Endothelial cell of umbilical vein (primary cell): ENCODE measurements around the gene KDM5B. TPM values are rescaled to one million over a fixed set of nuclear protein-coding genes. Genes with fewer than 3 reads are reported as not detected.

ENCODE experiments used
- BruUV-seq: library from RNA; stranded (reverse); fragments of 400-500 nt; replicated peaks from 2 replicates; lab custom pipeline; 2021; lab: Mats Ljungman, UMichigan
- CTCF ChIA-PET: fragments of 300-600, 350-600 bp; sonication (Branson Sonifier 250); formaldehyde crosslinking; loops from one replicate; lab custom pipeline; 2021; ENCODE audit warnings: antibody characterized with exemption, inconsistent platforms; lab: Charles Lee
- POLR2A ChIA-PET: fragments of 300-600, 350-600 bp; sonication (Branson Sonifier 250); formaldehyde crosslinking; loops from one replicate; lab custom pipeline; 2021; ENCODE audit warnings: antibody characterized with exemption, inconsistent platforms; lab: Charles Lee
- DNase-seq: peaks from one replicate; pipeline ENCODE4 v3.0.0-alpha.2; 2011; ENCODE audit warnings: low read depth, low spot score
- FAIRE-seq: peaks from 2 replicates; lab custom pipeline; 2011; peaks lifted over from hg19 to GRCh38; lab: Jason Lieb, UNC
- H2AFZ ChIP-seq: 2 replicates; pipeline ENCODE4 v1.6.0; 2012; ENCODE audit warnings: low read depth, low read length, control low read depth, inconsistent platforms
- H3K27ac ChIP-seq: 2 replicates; pipeline ENCODE4 v1.5.1; 2011; ENCODE audit warnings: low read depth, mild to moderate bottlenecking, control low read depth, low read length, moderate library complexity; ENCODE audit not compliant: insufficient read depth
- H3K27me3 ChIP-seq, 2 experiments: 2 replicates each; pipeline versions ENCODE4 v1.6.0 to v1.6.1; 2011; ENCODE audit warnings: low read length in 2 of 2, mixed read lengths in 1 of 2; ENCODE audit not compliant: control insufficient read depth in 2 of 2, insufficient read depth in 2 of 2
- H3K36me3 ChIP-seq, 2 experiments: 2 replicates in 1 of 2; 3 replicates in 1 of 2; pipeline ENCODE4 v1.5.1; 2011; ENCODE audit warnings: low read length in 2 of 2, mild to moderate bottlenecking in 1 of 2, moderate library complexity in 1 of 2; ENCODE audit not compliant: control insufficient read depth in 2 of 2, insufficient read depth in 2 of 2; ENCODE audit errors: extremely low read depth in 1 of 2
- H3K4me1 ChIP-seq: 3 replicates; pipeline ENCODE4 v1.5.1; 2011; ENCODE audit warnings: mild to moderate bottlenecking, low read length; ENCODE audit not compliant: control insufficient read depth, insufficient read depth; ENCODE audit errors: extremely low read depth
- H3K4me2 ChIP-seq: 2 replicates; pipeline ENCODE4 v1.6.1; 2011; ENCODE audit warnings: low read length, control low read depth, mixed read lengths; ENCODE audit not compliant: insufficient read depth
- H3K4me3 ChIP-seq, 3 experiments: fragments of 200-600 bp in 1 of 3; sonication (generic), shearing (Covaris generic) in 1 of 3; replicated peaks in 1 of 3; 2 replicates each; pipeline ENCODE4 v1.5.1; 2011 to 2016; ENCODE audit warnings: control low read depth in 3 of 3, low read length in 3 of 3, mild to moderate bottlenecking in 2 of 3, inconsistent platforms in 1 of 3, low read depth in 1 of 3, moderate library complexity in 1 of 3; ENCODE audit not compliant: insufficient read depth in 1 of 3
- H3K79me2 ChIP-seq: 2 replicates; pipeline ENCODE4 v1.6.0; 2012; ENCODE audit warnings: low read length, inconsistent platforms; ENCODE audit not compliant: control insufficient read depth, insufficient read depth
- H3K9ac ChIP-seq: replicated peaks from 2 replicates; pipeline ENCODE3; 2011; ENCODE audit warnings: low read length, control low read depth; ENCODE audit not compliant: insufficient read depth; ENCODE audit errors: extremely low read depth
- H3K9me1 ChIP-seq: replicated peaks from 3 replicates; pipeline ENCODE4 v1.6.0; 2011; ENCODE audit warnings: mild to moderate bottlenecking, low read length; ENCODE audit not compliant: control insufficient read depth, insufficient read depth; ENCODE audit errors: extremely low read depth
- H3K9me3 ChIP-seq: replicated peaks from 2 replicates; pipeline ENCODE4 v1.5.1; 2012; ENCODE audit warnings: low read length, inconsistent platforms; ENCODE audit not compliant: control insufficient read depth, insufficient read depth
- H4K20me1 ChIP-seq: replicated peaks from 2 replicates; pipeline ENCODE3; 2011; ENCODE audit warnings: mild to moderate bottlenecking, low read length; ENCODE audit not compliant: control insufficient read depth, insufficient read depth; ENCODE audit errors: extremely low read depth
- EZH2 ChIP-seq: IDR thresholded peaks from 2 replicates; pipeline ENCODE4 v1.6.1; 2012; ENCODE audit warnings: borderline replicate concordance, low read depth, mild to moderate bottlenecking, moderate library complexity, low read length, inconsistent platforms; ENCODE audit not compliant: severe bottlenecking
- FOS ChIP-seq: IDR thresholded peaks from 2 replicates; pipeline ENCODE4 v1.6.1; 2011; ENCODE audit warnings: mild to moderate bottlenecking, low read length, moderate library complexity, borderline replicate concordance; ENCODE audit not compliant: insufficient read depth
- GATA2 ChIP-seq: IDR thresholded peaks from 2 replicates; pipeline ENCODE4 v1.7.0; 2011; ENCODE audit warnings: low read depth, mild to moderate bottlenecking, moderate library complexity, mixed read lengths, low read length; ENCODE audit not compliant: insufficient read length, insufficient read depth
- JUN ChIP-seq: IDR thresholded peaks from 2 replicates; pipeline ENCODE4 v1.6.1; 2011; ENCODE audit warnings: borderline replicate concordance, low read depth; ENCODE audit not compliant: insufficient read length, insufficient read depth
- MYC ChIP-seq: IDR thresholded peaks from one replicate; pipeline ENCODE4 v1.6.1; 2011; ENCODE audit warnings: mild to moderate bottlenecking, low read depth, low read length
- POLR2A ChIP-seq: IDR thresholded peaks from 2 replicates; pipeline ENCODE4 v1.6.1; 2012; ENCODE audit warnings: low read depth, mild to moderate bottlenecking, control low read depth, low read length
- POLR2AphosphoS5 ChIP-seq: IDR thresholded peaks from 2 replicates; pipeline ENCODE4 v1.6.1; 2012; ENCODE audit warnings: low read depth, mild to moderate bottlenecking, control low read depth, low read length, moderate library complexity; ENCODE audit not compliant: insufficient read depth
- dilution Hi-C: fragments of 300-500 bp; cut with MboI; formaldehyde crosslinking; loops from one replicate; pipeline ENCODE4 v1.15.0; 2019; ENCODE audit warnings: low sequenced_read_pairs; ENCODE audit not compliant: extremely low pct_ligation_motif_present
- intact Hi-C: fragments of 100-400 bp; cut with micrococcal nuclease; formaldehyde crosslinking; loops from one replicate; pipeline ENCODE4 v1.10.0; 2022
- polyA plus RNA-seq, 4 experiments: library from polyadenylated mRNA; depleted of rRNA in 3 of 4; stranded (reverse) in 3 of 4; unstranded in 1 of 4; fragments of >200 nt; gene quantifications; 2 replicates each; pipeline versions ENCODE4 v1.2.1 to v1.2.3, GENCODE V29; 2011 to 2012; ENCODE audit warnings: missing spikeins in 1 of 4
- total RNA-seq: library from RNA; stranded (reverse); gene quantifications from 2 replicates; pipeline ENCODE4 v1.2.3, GENCODE V29; 2021
- TF ChIP-seq, protein P1 (sequence below): IDR thresholded peaks from 2 replicates; pipeline ENCODE4 v1.6.1; 2011; ENCODE audit not compliant: insufficient read depth, insufficient read length
- TF ChIP-seq, protein P2 (sequence below), 2 donors: IDR thresholded peaks; 1 replicate in 1 of 2; 2 replicates in 1 of 2; pipeline ENCODE4 v1.5.1; 2011; ENCODE audit warnings: low read length in 2 of 2, mild to moderate bottlenecking in 2 of 2, moderate library complexity in 2 of 2, control low read depth in 1 of 2, inconsistent platforms in 1 of 2, low read depth in 1 of 2; ENCODE audit not compliant: insufficient read depth in 1 of 2; ENCODE audit errors: extremely low read depth in 1 of 2

The KDM5B gene
- total and polyA plus RNA-seq, 2 donors (not counting 3 experiments of a cell fraction or from before 2014, with no cell fraction given) = 25.2 to 65.5 TPM

DNA sequence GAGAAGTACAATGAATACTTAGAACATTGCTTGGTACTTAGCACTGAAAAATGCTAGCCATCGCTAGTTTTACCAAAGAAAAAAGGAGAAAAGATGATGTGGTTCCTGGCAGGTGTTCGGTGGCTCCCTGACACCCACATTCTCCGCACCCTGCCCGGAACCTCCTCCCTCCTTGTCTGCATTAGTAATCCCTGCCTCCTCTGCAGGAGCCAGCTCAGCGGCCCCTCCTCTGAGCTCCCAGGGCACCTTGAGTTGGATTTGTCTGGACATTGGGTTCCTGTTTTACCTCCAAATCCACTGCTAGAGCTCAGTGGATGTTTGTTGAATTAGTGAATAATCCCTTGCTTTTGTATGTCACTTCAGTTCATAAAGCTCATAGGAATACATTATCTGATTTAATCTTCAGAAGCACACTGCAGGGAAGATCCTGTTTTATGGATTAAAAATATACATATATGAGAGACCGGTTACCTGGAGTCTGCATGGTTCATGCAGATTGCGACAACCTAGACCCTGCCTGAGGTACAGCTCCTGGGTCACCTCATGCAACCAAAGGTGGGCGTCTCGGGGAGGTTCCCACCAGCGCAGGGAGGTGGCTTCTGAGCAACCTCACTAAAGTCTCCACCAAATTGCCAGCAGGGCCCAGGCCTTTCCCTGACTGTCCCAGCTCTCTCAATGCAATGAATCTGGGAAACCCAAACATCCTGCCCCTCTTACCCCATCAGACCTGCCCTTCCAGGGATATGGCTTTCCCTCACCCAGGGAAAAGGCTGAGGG is 26.7 kb upstream of the KDM5B start:
- H3K4me3 ChIP-seq = no peak overlapping the region
- ChIA-PET CTCF (interaction anchor here (1.2 to 1.6 kb wide), 2 partner anchors 11 to 15 kb away, joined by 3 to 8 read pairs; no protein-coding TSS in a partner anchor), POLR2A (no interaction called here)
- H3K79me2 ChIP-seq = no peaks in the 10 kb centered on the region
- H3K27ac ChIP-seq = no peak overlapping the region
- H4K20me1 ChIP-seq = no peaks in the 10 kb centered on the region
- H2AFZ ChIP-seq = no peak overlapping the region
- no peaks in the 10 kb centered on the region for H3K36me3 ChIP-seq
- no peak overlapping the region for H3K9ac ChIP-seq
- TF ChIP-seq POLR2A (no peak), GATA2 (no peak), POLR2AphosphoS5 (no peak), FOS (no peak), JUN (no peak), MYC (no peak), EZH2 (no peak)
- TF ChIP-seq, protein P1, sequence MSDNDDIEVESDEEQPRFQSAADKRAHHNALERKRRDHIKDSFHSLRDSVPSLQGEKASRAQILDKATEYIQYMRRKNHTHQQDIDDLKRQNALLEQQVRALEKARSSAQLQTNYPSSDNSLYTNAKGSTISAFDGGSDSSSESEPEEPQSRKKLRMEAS = no peak
- TF ChIP-seq, protein P2, sequence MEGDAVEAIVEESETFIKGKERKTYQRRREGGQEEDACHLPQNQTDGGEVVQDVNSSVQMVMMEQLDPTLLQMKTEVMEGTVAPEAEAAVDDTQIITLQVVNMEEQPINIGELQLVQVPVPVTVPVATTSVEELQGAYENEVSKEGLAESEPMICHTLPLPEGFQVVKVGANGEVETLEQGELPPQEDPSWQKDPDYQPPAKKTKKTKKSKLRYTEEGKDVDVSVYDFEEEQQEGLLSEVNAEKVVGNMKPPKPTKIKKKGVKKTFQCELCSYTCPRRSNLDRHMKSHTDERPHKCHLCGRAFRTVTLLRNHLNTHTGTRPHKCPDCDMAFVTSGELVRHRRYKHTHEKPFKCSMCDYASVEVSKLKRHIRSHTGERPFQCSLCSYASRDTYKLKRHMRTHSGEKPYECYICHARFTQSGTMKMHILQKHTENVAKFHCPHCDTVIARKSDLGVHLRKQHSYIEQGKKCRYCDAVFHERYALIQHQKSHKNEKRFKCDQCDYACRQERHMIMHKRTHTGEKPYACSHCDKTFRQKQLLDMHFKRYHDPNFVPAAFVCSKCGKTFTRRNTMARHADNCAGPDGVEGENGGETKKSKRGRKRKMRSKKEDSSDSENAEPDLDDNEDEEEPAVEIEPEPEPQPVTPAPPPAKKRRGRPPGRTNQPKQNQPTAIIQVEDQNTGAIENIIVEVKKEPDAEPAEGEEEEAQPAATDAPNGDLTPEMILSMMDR (IDR thresholded peaks at IDR 0.05; ENCODE audit: extremely low read depth in 1 of 2, insufficient read depth in 1 of 2, low read depth in 1 of 2, low read length in 2 of 2) = no peak
- H3K4me1 ChIP-seq = no peaks in the 10 kb centered on the region
- FAIRE-seq = no peak
- BruUV-seq = no TSS peak
- H3K9me3 ChIP-seq = no peaks in the 10 kb centered on the region
- dilution Hi-C loops = no loop called here
- H3K4me2 ChIP-seq = no peak overlapping the region
- H3K9me1 ChIP-seq = no peaks in the 10 kb centered on the region
- DNase-seq = no peak
- intact Hi-C loops = no loop called here
- peaks cover 7 to 12% of the 10 kb centered on the region in 2 experiments for H3K27me3 ChIP-seq
